ENCODE data around the gene CCDC137. TPM values are rescaled to one million over a fixed set of nuclear protein-coding genes. Genes with fewer than 3 reads are reported as not detected.

CCDC137 gene
- polyA plus RNA-seq, 3 donors = 2.4 to 8.8 (median 3.6) TPM

GRCh38 chr17:81695211-81695610, 28.7 kb downstream of the CCDC137 start:
- H3K4me3 ChIP-seq (replicated peaks in 1 of 3; ENCODE audit: low read depth in 2 of 3, low read length in 3 of 3) = no peak overlapping the region
- H3K9ac ChIP-seq (ENCODE audit: insufficient read depth, low read length, poor library complexity, severe bottlenecking) = no peak overlapping the region
- whole genome bisulfite sequencing (ENCODE audit: insufficient coverage) = 96% methylated on average over 3 of the region's 6 CpGs
- no peak overlapping the region for H2AFZ ChIP-seq (ENCODE audit: insufficient read depth, low read depth, low read length, poor library complexity, severe bottlenecking)
- H3K27me3 ChIP-seq (ENCODE audit: control insufficient read depth in 2 of 2, insufficient read depth in 2 of 2, low read length in 2 of 2) = no peaks in the 10 kb centered on the region
- no peak overlapping the region for H3K4me2 ChIP-seq (replicated peaks; ENCODE audit: extremely low read depth, low read length, poor library complexity, severe bottlenecking)
- intact Hi-C loops (cut with micrococcal nuclease) = no loop called here
- Mint-ChIP-seq H3K36me3 (peaks cover 62 to 99% of the 10 kb centered on the region in 2 donors), H3K4me3 (no peak overlapping the region), H3K4me1 (no peaks in the 10 kb centered on the region), H3K9me3 (peaks cover 0 to 2% (median 0%) of the 10 kb centered on the region in 7 donors), H3K27me3 (ENCODE audit: low read depth in 3 of 3) (peaks cover 0 to 1% (median 0%) of the 10 kb centered on the region in 3 donors), H3K27ac (peak overlapping the region in 1 of 7 donors; percentile 36)
- H3K79me2 ChIP-seq (ENCODE audit: insufficient read depth, low read length) = peaks cover 38% of the 10 kb centered on the region
- H3K9me3 ChIP-seq (replicated peaks in 1 of 2; ENCODE audit: control insufficient read depth in 1 of 2, insufficient read depth in 1 of 2, low read length in 2 of 2) = no peaks in the 10 kb centered on the region
- DNase-seq = no peak
- TF ChIP-seq, protein P1, sequence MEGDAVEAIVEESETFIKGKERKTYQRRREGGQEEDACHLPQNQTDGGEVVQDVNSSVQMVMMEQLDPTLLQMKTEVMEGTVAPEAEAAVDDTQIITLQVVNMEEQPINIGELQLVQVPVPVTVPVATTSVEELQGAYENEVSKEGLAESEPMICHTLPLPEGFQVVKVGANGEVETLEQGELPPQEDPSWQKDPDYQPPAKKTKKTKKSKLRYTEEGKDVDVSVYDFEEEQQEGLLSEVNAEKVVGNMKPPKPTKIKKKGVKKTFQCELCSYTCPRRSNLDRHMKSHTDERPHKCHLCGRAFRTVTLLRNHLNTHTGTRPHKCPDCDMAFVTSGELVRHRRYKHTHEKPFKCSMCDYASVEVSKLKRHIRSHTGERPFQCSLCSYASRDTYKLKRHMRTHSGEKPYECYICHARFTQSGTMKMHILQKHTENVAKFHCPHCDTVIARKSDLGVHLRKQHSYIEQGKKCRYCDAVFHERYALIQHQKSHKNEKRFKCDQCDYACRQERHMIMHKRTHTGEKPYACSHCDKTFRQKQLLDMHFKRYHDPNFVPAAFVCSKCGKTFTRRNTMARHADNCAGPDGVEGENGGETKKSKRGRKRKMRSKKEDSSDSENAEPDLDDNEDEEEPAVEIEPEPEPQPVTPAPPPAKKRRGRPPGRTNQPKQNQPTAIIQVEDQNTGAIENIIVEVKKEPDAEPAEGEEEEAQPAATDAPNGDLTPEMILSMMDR (IDR thresholded peaks at IDR 0.05) = no peak
- peaks cover 93% of the 10 kb centered on the region for H4K20me1 ChIP-seq (ENCODE audit: insufficient read depth, low read length)
- peaks cover 87 to 98% of the 10 kb centered on the region in 2 donors for H3K36me3 ChIP-seq (replicated peaks in 1 of 2; ENCODE audit: control insufficient read depth in 1 of 2, insufficient read depth in 2 of 2, low read length in 2 of 2)
- H3K4me1 ChIP-seq (ENCODE audit: control insufficient read depth in 1 of 2, insufficient read depth in 2 of 2, low read length in 2 of 2) = no peaks in the 10 kb centered on the region
- no peak overlapping the region for H3K27ac ChIP-seq (ENCODE audit: low read depth in 1 of 2, low read length in 2 of 2)

- Mint-ChIP-seq H3K4me1 (peaks cover under 1% of the 10 kb centered on the region), H3K27ac (no peak overlapping the region), H3K27me3 (ENCODE audit: low read depth in 3 of 3) (peaks cover 0 to 1% (median 0%) of the 10 kb centered on the region in 3 donors), H3K36me3 (peaks cover 58 to 99% of the 10 kb centered on the region in 2 donors), H3K4me3 (no peak overlapping the region), H3K9me3 (peaks cover 0 to 2% (median 0%) of the 10 kb centered on the region in 7 donors)
- intact Hi-C loops (cut with micrococcal nuclease) = no loop called here
- no peaks in the 10 kb centered on the region for H3K4me1 ChIP-seq (ENCODE audit: control insufficient read depth in 1 of 2, insufficient read depth in 2 of 2, low read length in 2 of 2)
- no peaks in the 10 kb centered on the region for H3K27me3 ChIP-seq (ENCODE audit: control insufficient read depth in 2 of 2, insufficient read depth in 2 of 2, low read length in 2 of 2)
- peaks cover 42% of the 10 kb centered on the region for H3K79me2 ChIP-seq (ENCODE audit: insufficient read depth, low read length)
- TF ChIP-seq, protein P1 (IDR thresholded peaks at IDR 0.05) = no peak
- H3K36me3 ChIP-seq (replicated peaks in 1 of 2; ENCODE audit: control insufficient read depth in 1 of 2, insufficient read depth in 2 of 2, low read length in 2 of 2) = peaks cover 87 to 98% of the 10 kb centered on the region in 2 donors
- H2AFZ ChIP-seq (ENCODE audit: insufficient read depth, low read depth, low read length, poor library complexity, severe bottlenecking) = no peak overlapping the region
- H3K4me3 ChIP-seq (replicated peaks in 1 of 3; ENCODE audit: low read depth in 2 of 3, low read length in 3 of 3) = no peak overlapping the region
- no peak overlapping the region for H3K4me2 ChIP-seq (replicated peaks; ENCODE audit: extremely low read depth, low read length, poor library complexity, severe bottlenecking)
- H3K9ac ChIP-seq (ENCODE audit: insufficient read depth, low read length, poor library complexity, severe bottlenecking) = no peak overlapping the region
- no peak for DNase-seq
- WGBS (ENCODE audit: insufficient coverage) = 96% methylated on average over 21 of the region's 22 CpGs
- peaks cover 93% of the 10 kb centered on the region for H4K20me1 ChIP-seq (ENCODE audit: insufficient read depth, low read length)
- no peak overlapping the region for H3K27ac ChIP-seq (ENCODE audit: low read depth in 1 of 2, low read length in 2 of 2)
- H3K9me3 ChIP-seq (replicated peaks in 1 of 2; ENCODE audit: control insufficient read depth in 1 of 2, insufficient read depth in 1 of 2, low read length in 2 of 2) = no peaks in the 10 kb centered on the region
Measured at GRCh38 chr17:81695801-81696200, 29.3 kb downstream of the CCDC137 start.
